Body of pancreas (tissue), 4 donors: ENCODE measurements around the gene CCDC170.

Source experiments
- POLR2A ChIP-seq, 3 donors: fragments of 450-650 bp; IDR thresholded peaks; one replicate each; pipeline ENCODE4 v1.6.1; 2016; ENCODE audit warnings: antibody characterized with exemption in 3 of 3, mild to moderate bottlenecking in 2 of 3
- TF ChIP-seq, protein P1 (sequence below), 7 experiments: fragments of 450-650 bp in 4 of 7; fragments of 200-600 bp in 3 of 7; sonication (generic) in 3 of 7; IDR thresholded peaks; one replicate each; pipeline ENCODE4 v1.5.1; 2016 to 2019; ENCODE audit warnings: antibody characterized with exemption in 7 of 7

- TF ChIP-seq, protein P1, sequence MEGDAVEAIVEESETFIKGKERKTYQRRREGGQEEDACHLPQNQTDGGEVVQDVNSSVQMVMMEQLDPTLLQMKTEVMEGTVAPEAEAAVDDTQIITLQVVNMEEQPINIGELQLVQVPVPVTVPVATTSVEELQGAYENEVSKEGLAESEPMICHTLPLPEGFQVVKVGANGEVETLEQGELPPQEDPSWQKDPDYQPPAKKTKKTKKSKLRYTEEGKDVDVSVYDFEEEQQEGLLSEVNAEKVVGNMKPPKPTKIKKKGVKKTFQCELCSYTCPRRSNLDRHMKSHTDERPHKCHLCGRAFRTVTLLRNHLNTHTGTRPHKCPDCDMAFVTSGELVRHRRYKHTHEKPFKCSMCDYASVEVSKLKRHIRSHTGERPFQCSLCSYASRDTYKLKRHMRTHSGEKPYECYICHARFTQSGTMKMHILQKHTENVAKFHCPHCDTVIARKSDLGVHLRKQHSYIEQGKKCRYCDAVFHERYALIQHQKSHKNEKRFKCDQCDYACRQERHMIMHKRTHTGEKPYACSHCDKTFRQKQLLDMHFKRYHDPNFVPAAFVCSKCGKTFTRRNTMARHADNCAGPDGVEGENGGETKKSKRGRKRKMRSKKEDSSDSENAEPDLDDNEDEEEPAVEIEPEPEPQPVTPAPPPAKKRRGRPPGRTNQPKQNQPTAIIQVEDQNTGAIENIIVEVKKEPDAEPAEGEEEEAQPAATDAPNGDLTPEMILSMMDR (IDR thresholded peaks at IDR 0.05), result no peak
- TF ChIP-seq POLR2A (IDR thresholded peaks at IDR 0.05), result no peak
These were observed 169.7 kb downstream of the CCDC170 start for GRCh38 chr6:151663559-151663958.
